OCI-LY3 (cell line): ENCODE data around the gene STRIP2.

Experiments
- CTCF ChIP-seq: fragments of 200-600, 300-600 bp; sonication (generic); IDR thresholded peaks from 2 replicates; pipeline ENCODE4 v1.5.1; 2014; ENCODE audit warnings: antibody characterized with exemption, low read length, low read depth
- EZH2phosphoT487 ChIP-seq: fragments of 200-600 bp; shearing (Covaris generic); IDR thresholded peaks from 2 replicates; pipeline ENCODE4 v1.6.1; 2018; ENCODE audit warnings: antibody characterized with exemption, mixed run types, low read depth

- TF ChIP-seq CTCF, result no peak
- no peak for TF ChIP-seq EZH2phosphoT487
These were observed 40.1 kb upstream of the STRIP2 start for GRCh38 chr7:129394101-129394500.
